ENCODE results near the gene SLC16A13. TPM values are rescaled to one million over a fixed set of nuclear protein-coding genes. Genes with fewer than 3 reads are reported as not detected.

The SLC16A13 gene, protein sequence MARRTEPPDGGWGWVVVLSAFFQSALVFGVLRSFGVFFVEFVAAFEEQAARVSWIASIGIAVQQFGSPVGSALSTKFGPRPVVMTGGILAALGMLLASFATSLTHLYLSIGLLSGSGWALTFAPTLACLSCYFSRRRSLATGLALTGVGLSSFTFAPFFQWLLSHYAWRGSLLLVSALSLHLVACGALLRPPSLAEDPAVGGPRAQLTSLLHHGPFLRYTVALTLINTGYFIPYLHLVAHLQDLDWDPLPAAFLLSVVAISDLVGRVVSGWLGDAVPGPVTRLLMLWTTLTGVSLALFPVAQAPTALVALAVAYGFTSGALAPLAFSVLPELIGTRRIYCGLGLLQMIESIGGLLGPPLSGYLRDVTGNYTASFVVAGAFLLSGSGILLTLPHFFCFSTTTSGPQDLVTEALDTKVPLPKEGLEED
- total RNA-seq (2022; extraction: Qiagen RNA extraction) = 7.4 to 9.1 TPM (median 8.8 TPM) in 5 replicates

DNA sequence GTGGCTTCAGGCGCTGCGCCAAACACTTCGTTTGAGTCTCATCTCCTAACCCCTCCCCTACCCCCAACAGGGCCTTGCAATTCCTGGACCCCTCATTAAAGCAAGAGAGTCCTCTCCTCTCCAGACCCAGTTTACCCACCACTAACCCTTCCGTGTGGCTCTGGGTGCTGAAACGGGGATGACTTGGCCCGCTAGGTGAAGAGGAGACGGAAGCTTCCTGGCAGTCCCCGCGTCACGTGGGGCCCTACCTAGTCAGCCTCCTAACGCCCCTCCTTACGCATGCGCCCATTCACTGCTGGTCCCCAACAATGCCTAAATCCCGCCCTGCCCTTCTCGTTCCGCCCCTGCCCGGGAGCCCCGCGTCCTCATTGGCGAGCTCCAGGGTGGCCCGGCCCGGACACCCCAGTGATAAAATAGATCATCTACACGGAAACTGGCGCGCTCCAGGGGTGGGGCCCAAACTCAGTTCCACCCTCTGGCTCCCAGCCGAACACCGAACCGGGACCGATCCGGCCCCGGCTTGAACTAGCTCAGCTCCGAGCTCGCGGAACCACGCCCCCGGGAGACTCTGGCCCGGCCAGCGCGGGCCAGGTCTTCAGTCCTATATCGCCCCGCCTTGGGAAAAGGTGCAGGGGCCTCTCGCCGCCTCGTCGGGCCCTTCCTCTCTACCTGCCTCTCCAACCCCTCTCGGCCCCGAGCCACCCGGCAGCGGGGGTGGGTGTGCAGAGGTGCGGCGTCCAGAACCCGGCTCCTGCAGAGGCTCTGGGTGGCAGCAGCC is at the start of gene SLC16A13:
TSS of gene SLC16A13 (plus strand) at position 425 of the 778 bp plus-strand sequence. CDS start 368 bp downstream, outside the sequence.

DNA sequence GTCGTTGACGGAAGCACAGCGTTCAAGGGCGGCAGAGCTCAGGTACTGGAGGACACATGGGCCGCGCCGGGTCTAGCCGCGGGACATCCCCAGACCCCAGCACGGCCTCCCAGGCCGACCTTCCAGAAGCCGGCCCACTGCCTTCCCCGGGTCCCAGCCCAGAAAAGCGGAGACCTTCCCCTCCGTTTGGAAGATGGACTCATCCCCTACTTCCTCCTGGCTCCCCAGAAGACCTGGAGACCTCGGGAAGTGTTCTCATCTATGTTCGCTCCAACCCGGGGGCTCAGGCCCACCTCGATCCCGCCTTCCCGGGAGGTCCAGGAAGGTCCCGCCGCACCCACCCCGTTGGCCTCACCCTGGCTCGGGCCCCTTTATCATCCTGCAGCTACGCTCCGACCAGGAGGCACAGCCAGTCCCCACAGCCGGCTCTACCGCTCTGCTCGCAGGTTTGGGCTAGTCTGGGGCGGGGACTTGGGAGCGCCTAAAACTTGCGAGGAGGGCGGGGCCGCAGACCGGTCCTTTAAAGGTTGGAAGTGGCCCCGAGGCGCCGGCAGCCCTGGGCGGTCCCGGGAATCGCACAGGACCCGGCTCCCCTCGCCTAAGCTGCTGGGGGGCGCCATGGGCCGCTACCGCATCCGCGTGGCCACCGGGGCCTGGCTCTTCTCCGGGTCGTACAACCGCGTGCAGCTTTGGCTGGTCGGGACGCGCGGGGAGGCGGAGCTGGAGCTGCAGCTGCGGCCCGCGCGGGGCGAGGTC is 40.1 kb upstream of the SLC16A13 start, which contains the start of gene ALOX12:
TSS of gene ALOX12 (plus strand) at position 550 of the 756 bp plus-strand sequence. CDS start at position 619, 69 bp downstream.

DNA sequence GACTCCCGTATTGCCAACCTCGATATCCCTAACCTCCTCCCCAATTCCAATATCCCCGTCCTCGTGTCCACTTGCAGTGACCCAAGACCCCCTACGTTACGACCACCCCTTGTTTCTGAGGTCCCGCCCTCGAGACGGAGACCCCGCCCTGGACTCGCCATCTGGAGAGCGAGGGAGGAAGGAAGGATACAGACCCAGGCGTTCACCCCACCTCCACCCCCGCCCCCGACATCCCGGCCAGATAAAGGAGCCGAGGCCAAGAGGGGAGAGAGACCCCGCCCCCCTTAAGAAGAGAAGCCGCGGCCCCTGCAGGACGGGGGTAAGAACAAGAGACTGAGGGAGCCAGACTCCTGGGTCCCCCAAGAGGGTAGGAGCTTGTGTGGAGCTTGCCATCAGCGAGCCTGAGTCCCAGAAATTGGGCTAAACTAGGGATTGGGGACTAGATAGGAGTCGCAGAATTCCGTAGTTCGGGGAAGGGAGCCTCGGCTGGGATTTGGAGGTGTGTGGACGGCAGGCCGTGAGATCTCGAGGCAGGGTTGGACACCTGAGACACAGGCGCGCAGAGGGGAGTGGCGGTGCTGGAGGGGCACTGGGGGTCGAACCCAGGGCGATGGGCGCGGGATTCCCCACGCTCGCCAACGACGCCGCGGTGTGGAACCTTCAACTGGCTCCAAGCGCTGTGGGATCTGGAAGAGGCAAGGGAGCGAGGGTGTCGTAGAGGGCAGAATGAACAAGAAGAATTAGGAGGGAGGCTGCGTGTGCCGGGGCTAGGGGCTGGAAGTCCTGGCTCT is 12.8 kb upstream of the SLC16A13 start, which contains the start of gene BCL6B:
TSS of gene BCL6B (plus strand) at position 270 of the 791 bp plus-strand sequence. CDS start 622 bp downstream, outside the sequence.

DNA sequence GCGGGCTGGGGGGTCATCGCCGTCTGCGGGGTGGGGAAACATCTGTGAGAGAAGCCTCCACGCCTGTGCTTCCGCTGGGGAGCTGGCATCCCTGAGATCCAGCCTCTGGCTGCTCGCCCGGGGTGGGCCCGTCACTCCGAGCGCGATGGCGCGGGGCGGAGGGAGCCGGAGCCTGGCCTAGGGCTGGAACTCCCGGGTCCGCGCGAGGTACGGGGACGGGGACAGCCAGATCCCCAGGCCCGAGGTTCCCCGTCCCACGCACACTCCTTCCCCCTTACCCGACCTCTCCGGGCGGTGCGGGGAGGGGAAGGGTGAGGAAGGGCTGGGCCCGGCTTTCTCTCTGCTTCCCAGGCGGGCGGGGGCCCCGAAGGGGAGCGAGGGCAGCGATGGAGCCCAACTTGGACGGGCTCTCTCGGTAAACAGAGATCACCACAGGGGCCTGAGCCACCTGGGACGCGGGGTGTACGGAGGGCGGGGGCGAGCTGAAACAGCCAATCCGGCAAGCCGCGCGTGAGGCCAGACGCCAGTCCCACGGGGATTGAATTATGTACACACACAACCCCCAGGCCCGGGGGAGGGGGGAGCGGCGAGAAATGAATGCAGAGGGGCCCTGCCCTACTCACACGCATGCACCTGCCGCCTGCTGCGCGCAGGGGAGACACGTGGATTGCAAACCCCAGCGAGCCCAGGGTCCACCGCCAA is 7.8 kb downstream of the SLC16A13 start, which contains the start of gene SLC16A11:
TSS of gene SLC16A11 (minus strand) at position 596 of the 702 bp plus-strand sequence. CDS start at position 17, 579 bp downstream.

DNA sequence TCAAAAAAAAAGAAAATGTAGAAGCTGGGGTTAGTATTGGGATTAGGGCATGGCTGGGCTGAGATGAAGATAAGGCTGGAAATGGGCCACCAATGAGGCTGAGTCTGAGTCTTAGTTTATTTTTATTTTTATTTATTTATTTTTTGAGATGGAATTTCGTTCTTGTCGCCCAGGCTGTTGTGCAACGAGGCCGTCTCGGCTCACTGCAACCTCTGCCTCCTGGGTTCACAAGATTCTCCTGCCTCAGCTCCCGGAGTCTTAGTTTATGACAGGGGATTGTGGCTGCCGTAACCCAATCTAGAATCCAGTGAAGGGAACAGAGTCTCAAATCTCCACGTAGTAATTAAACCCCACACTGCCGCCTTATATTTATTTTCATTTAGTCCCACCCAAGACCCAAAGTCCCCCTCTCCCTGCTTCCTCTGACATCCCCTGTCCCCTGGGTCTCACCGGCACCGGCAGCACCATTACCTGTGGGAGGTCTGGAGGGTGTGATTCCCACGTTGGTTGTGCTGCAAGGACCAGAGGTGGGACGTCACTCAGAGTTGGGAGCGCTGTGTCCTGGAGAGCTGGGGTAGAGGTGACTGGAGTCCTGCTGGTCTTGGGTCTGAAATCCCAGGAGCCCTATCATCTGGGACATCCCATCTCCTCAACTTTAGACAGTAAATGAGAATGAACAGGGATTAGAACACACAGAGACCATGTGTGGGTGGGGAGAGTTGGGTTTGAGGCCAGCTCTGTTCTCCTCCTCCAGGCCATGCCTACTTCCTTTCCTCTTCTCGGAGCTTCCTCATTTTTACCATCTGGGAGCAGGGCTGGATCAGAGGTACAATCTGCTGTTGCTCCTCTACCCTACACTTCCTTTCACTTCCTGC is 44.0 kb downstream of the SLC16A13 start, which contains the start of gene CLEC10A:
TSS of gene CLEC10A (minus strand) at position 671 of the 875 bp plus-strand sequence. CDS start 1,439 bp downstream, outside the sequence.

Other genes starting within 250 kb of the SLC16A13 start
- 0.04 to 0.23 TPM (median 0.07 TPM) in 4 of 5 replicates, not detected in the other for gene TEKT1, start 204.3 kb upstream of the SLC16A13 start, total RNA-seq (2022; extraction: Qiagen RNA extraction)
- gene ALOX12, start 40.0 kb upstream of the SLC16A13 start, total RNA-seq (2022; extraction: Qiagen RNA extraction) = not detected in 5 replicates
- gene RNASEK, start 23.4 kb upstream of the SLC16A13 start, total RNA-seq (2022; extraction: Qiagen RNA extraction) = 415 to 498 TPM (median 447 TPM) in 5 replicates
- gene BCL6B, start 13.0 kb upstream of the SLC16A13 start, total RNA-seq (2022; extraction: Qiagen RNA extraction) = not detected in 5 replicates
- gene SLC16A11, start 8.1 kb downstream of the SLC16A13 start, total RNA-seq (2022; extraction: Qiagen RNA extraction) = not detected in 5 replicates
- not detected in 5 replicates for gene CLEC10A, start 44.2 kb downstream of the SLC16A13 start, total RNA-seq (2022; extraction: Qiagen RNA extraction)
- 0.19 TPM in 1 of 5 replicates, not detected in the others for gene ASGR2, start 78.8 kb downstream of the SLC16A13 start, total RNA-seq (2022; extraction: Qiagen RNA extraction)
- gene ASGR1, start 143.4 kb downstream of the SLC16A13 start, total RNA-seq (2022; extraction: Qiagen RNA extraction) = 0.77 to 1.3 TPM (median 1.0 TPM) in 5 replicates
- gene DLG4, start 183.8 kb downstream of the SLC16A13 start, total RNA-seq (2022; extraction: Qiagen RNA extraction) = 6.2 to 7.8 TPM (median 6.7 TPM) in 5 replicates
- 329 to 477 TPM (median 426 TPM) in 5 replicates for gene ACADVL, start 183.9 kb downstream of the SLC16A13 start, total RNA-seq (2022; extraction: Qiagen RNA extraction)
- 30.2 to 44.4 TPM (median 41.9 TPM) in 5 replicates for gene DVL2, start 198.5 kb downstream of the SLC16A13 start, total RNA-seq (2022; extraction: Qiagen RNA extraction)
- 86.3 to 101 TPM (median 94.7 TPM) in 5 replicates for gene PHF23, start 203.4 kb downstream of the SLC16A13 start, total RNA-seq (2022; extraction: Qiagen RNA extraction)
- 638 to 781 TPM (median 668 TPM) in 5 replicates for gene GABARAP, start 206.4 kb downstream of the SLC16A13 start, total RNA-seq (2022; extraction: Qiagen RNA extraction)
- 213 to 239 TPM (median 227 TPM) in 5 replicates for gene CTDNEP1, start 215.7 kb downstream of the SLC16A13 start, total RNA-seq (2022; extraction: Qiagen RNA extraction)
- 128 to 149 TPM (median 131 TPM) in 5 replicates for gene ELP5, start 216.2 kb downstream of the SLC16A13 start, total RNA-seq (2022; extraction: Qiagen RNA extraction)
- gene CLDN7, start 226.5 kb downstream of the SLC16A13 start, total RNA-seq (2022; extraction: Qiagen RNA extraction) = 1.5 to 3.0 TPM (median 2.0 TPM) in 5 replicates
- gene SLC2A4, start 245.7 kb downstream of the SLC16A13 start, total RNA-seq (2022; extraction: Qiagen RNA extraction) = 0.28 to 0.57 TPM (median 0.35 TPM) in 5 replicates